ENCODE results near the gene SEMA7A. TPM values are rescaled to one million over a fixed set of nuclear protein-coding genes. Genes with fewer than 3 reads are reported as not detected.
A peak's percentile ranks its signal among the peaks of the same experiment; 100 is the strongest.

SEMA7A gene
- total and polyA plus RNA-seq, 8 donors, result 4.5 to 7.8 (median 5.9) TPM

GRCh38 chr15:74402337-74402841 lies 31.4 kb downstream of the SEMA7A start:
- ATAC-seq (no peak), DNase-seq (no peak)
- H3K4me3 ChIP-seq, result no peak overlapping the region
- H3K36me3 ChIP-seq, result no peaks in the 10 kb centered on the region
- no peaks in the 10 kb centered on the region for H3K9me3 ChIP-seq
- TF ChIP-seq, protein P1, sequence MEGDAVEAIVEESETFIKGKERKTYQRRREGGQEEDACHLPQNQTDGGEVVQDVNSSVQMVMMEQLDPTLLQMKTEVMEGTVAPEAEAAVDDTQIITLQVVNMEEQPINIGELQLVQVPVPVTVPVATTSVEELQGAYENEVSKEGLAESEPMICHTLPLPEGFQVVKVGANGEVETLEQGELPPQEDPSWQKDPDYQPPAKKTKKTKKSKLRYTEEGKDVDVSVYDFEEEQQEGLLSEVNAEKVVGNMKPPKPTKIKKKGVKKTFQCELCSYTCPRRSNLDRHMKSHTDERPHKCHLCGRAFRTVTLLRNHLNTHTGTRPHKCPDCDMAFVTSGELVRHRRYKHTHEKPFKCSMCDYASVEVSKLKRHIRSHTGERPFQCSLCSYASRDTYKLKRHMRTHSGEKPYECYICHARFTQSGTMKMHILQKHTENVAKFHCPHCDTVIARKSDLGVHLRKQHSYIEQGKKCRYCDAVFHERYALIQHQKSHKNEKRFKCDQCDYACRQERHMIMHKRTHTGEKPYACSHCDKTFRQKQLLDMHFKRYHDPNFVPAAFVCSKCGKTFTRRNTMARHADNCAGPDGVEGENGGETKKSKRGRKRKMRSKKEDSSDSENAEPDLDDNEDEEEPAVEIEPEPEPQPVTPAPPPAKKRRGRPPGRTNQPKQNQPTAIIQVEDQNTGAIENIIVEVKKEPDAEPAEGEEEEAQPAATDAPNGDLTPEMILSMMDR (IDR thresholded peaks at IDR 0.05), result no peak
- peaks cover 0 to 8% of the 10 kb centered on the region in 2 donors for H3K27me3 ChIP-seq
- H3K4me1 ChIP-seq, result peaks cover 5 to 37% of the 10 kb centered on the region in 2 donors
- H3K27ac ChIP-seq, result peak overlapping the region in 1 of 2 donors; percentile 72
- intact Hi-C loops (cut with DNase I), result no loop called here

GRCh38 chr15:74400915-74401757 lies 32.6 kb downstream of the SEMA7A start:
- Histone ChIP-seq H3K27ac (no peak overlapping the region), H3K4me1 (peaks cover 5 to 37% of the 10 kb centered on the region in 2 donors), H3K4me3 (no peak overlapping the region), H3K27me3 (peaks cover 0 to 8% of the 10 kb centered on the region in 2 donors), H3K36me3 (no peaks in the 10 kb centered on the region), H3K9me3 (no peaks in the 10 kb centered on the region)
- TF ChIP-seq, protein P1 (IDR thresholded peaks at IDR 0.05), result no peak
- ATAC-seq (no peak), DNase-seq (no peak)
- intact Hi-C loops (cut with DNase I), result no loop called here

DNA sequence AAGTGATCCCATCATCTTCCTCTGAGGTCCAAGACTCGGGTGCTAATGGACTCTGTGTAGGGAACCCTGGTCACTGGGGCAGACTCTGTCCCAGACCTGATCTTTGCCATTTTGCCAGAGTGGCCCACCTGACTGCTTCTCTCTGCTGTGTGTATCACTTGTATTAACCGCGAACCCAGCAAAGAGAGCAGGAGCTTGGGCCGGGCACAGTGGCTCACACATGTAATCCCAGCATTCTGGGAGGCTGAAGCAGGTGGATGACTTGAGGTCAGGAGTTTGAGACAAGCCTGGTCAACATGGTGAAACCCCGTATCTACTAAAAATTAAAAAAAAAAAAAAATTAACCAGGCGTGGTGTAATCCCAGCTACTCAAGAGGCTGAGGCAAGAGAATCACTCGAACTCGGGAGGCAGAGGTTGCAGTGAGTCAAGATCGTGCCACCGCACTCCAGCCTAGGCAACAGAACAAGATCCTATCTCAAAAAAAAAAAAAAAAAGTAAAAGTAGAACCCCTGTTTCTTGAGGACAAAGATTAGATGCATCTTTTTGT lies 33.4 kb downstream of the SEMA7A start:
- H3K36me3 ChIP-seq, result no peaks in the 10 kb centered on the region
- no peak overlapping the region for H3K4me3 ChIP-seq
- H3K9me3 ChIP-seq, result no peaks in the 10 kb centered on the region
- no peak overlapping the region for H3K27ac ChIP-seq
- intact Hi-C loops (cut with DNase I), result no loop called here
- peaks cover 5 to 37% of the 10 kb centered on the region in 2 donors for H3K4me1 ChIP-seq
- TF ChIP-seq, protein P1 (IDR thresholded peaks at IDR 0.05), result no peak
- ATAC-seq (no peak), DNase-seq (no peak)
- peaks cover 0 to 8% of the 10 kb centered on the region in 2 donors for H3K27me3 ChIP-seq

- DNase-seq, result no peak
Observed at GRCh38 chr15:74399511-74400312, 34.0 kb downstream of the SEMA7A start.

More at GRCh38 chr15:74399511-74400312, 34.0 kb downstream of the SEMA7A start:
- Histone ChIP-seq H3K4me3 (no peak overlapping the region), H3K36me3 (no peaks in the 10 kb centered on the region), H3K27ac (no peak overlapping the region), H3K9me3 (no peaks in the 10 kb centered on the region), H3K4me1 (peaks cover 5 to 37% of the 10 kb centered on the region in 2 donors), H3K27me3 (peaks cover 0 to 8% of the 10 kb centered on the region in 2 donors)
- intact Hi-C loops (cut with DNase I), result no loop called here
- no peak for ATAC-seq
- TF ChIP-seq, protein P1 (IDR thresholded peaks at IDR 0.05), result no peak
